Right atrium auricular region (tissue), 2 donors: Measurements from ENCODE around the gene MARCHF5. TPM values are rescaled to one million over a fixed set of nuclear protein-coding genes. Genes with fewer than 3 reads are reported as not detected.

Experiments
- DNase-seq: peaks from one replicate; pipeline ENCODE4 v3.0.0-alpha.2; 2019; ENCODE audit warnings: low spot score
- H3K27ac ChIP-seq, 2 donors: fragments of 200-600 bp; sonication (generic); 1 replicate in 1 of 2; 2 replicates in 1 of 2; pipeline ENCODE4 v1.5.1; 2016 to 2019
- H3K27me3 ChIP-seq, 2 donors: fragments of 200-600 bp; sonication (generic); one replicate each; pipeline versions ENCODE4 v1.5.1 to v1.6.0; 2017 to 2019
- H3K36me3 ChIP-seq: fragments of 200-600 bp; sonication (generic); one replicate; pipeline ENCODE4 v1.5.1; 2016
- H3K4me1 ChIP-seq, 2 donors: fragments of 200-600 bp; sonication (generic); one replicate each; pipeline versions ENCODE4 v1.5.1 to v1.6.0; 2017 to 2019
- H3K4me3 ChIP-seq, 2 donors: fragments of 200-600 bp; sonication (generic); 1 replicate in 1 of 2; 2 replicates in 1 of 2; pipeline ENCODE4 v1.5.1; 2017 to 2019; ENCODE audit warnings: mild to moderate bottlenecking in 1 of 2, moderate library complexity in 1 of 2
- H3K9me3 ChIP-seq, 2 donors: fragments of 200-600 bp; sonication (generic); one replicate each; pipeline ENCODE4 v1.5.1; 2019
- total RNA-seq, 2 donors: library from RNA; depleted of rRNA; stranded (reverse); fragments of >200 nt; gene quantifications; one replicate each; pipeline ENCODE4 v1.1.0, GENCODE V29; 2016
- TF ChIP-seq, protein P1 (sequence below), 2 donors: fragments of 200-600 bp; sonication (generic); IDR thresholded peaks; one replicate each; pipeline ENCODE4 v1.5.1; 2019; ENCODE audit warnings: antibody characterized with exemption in 2 of 2

MARCHF5 gene, protein sequence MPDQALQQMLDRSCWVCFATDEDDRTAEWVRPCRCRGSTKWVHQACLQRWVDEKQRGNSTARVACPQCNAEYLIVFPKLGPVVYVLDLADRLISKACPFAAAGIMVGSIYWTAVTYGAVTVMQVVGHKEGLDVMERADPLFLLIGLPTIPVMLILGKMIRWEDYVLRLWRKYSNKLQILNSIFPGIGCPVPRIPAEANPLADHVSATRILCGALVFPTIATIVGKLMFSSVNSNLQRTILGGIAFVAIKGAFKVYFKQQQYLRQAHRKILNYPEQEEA
- 10 to 100 TPM in 1 of 2 donors, 1 to 10 TPM in 1; 8.5 to 11.6 TPM for total RNA-seq

GRCh38 chr10:92290837-92291615 lies at the start of gene MARCHF5, which contains the start of gene CPEB3:
Gene MARCHF5 (plus strand): TSS chr10:92291167. CDS start chr10:92291495, 328 bp downstream.
Gene CPEB3 (minus strand): TSS chr10:92291078. CDS start chr10:92240350, 50,728 bp downstream.
- TF ChIP-seq, protein P1, sequence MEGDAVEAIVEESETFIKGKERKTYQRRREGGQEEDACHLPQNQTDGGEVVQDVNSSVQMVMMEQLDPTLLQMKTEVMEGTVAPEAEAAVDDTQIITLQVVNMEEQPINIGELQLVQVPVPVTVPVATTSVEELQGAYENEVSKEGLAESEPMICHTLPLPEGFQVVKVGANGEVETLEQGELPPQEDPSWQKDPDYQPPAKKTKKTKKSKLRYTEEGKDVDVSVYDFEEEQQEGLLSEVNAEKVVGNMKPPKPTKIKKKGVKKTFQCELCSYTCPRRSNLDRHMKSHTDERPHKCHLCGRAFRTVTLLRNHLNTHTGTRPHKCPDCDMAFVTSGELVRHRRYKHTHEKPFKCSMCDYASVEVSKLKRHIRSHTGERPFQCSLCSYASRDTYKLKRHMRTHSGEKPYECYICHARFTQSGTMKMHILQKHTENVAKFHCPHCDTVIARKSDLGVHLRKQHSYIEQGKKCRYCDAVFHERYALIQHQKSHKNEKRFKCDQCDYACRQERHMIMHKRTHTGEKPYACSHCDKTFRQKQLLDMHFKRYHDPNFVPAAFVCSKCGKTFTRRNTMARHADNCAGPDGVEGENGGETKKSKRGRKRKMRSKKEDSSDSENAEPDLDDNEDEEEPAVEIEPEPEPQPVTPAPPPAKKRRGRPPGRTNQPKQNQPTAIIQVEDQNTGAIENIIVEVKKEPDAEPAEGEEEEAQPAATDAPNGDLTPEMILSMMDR (IDR thresholded peaks at IDR 0.05), result peak; percentile 59 to 69
- no peaks in the 10 kb centered on the region for H3K36me3 ChIP-seq
- DNase-seq, result peak; percentile 96
- no peaks in the 10 kb centered on the region for H3K27me3 ChIP-seq
- H3K27ac ChIP-seq, result peak within 1 kb of the TSS; percentile 98
- H3K4me1 ChIP-seq, result peaks cover 0 to 16% of the 10 kb centered on the region in 2 donors
- no peaks in the 10 kb centered on the region for H3K9me3 ChIP-seq
- peak within 1 kb of the TSS; percentile 90 to 98 for H3K4me3 ChIP-seq

DNA sequence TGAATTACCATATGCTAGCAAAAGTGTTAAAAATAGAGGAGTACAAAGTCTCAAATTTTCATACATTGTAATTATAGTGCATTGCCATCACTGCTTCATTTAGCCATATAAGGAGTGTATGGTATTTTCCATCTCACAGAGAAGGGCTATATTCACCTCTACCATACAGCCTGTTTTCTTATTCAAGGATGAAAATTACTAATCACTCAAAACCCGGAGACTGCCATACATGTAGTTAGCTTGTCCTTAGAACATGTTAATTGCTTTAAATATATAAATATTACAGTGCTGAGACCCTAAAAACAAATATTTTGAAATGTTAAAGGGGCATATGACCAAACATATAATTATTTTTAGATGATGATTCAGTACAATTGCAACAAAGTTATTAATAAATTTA lies 49.5 kb upstream of the MARCHF5 start:
- Histone ChIP-seq H3K36me3 (no peaks in the 10 kb centered on the region), H3K27ac (peak overlapping the region; percentile 92), H3K27me3 (no peaks in the 10 kb centered on the region), H3K4me3 (peak overlapping the region; percentile 68 to 73), H3K9me3 (no peaks in the 10 kb centered on the region), H3K4me1 (peaks cover 0 to 43% of the 10 kb centered on the region in 2 donors)
- TF ChIP-seq, protein P1 (IDR thresholded peaks at IDR 0.05), result no peak
- DNase-seq, result no peak

- Histone ChIP-seq H3K4me1 (peaks cover 0 to 35% of the 10 kb centered on the region in 2 donors), H3K4me3 (peak overlapping the region; percentile 38 to 73), H3K36me3 (no peaks in the 10 kb centered on the region), H3K27ac (peak overlapping the region; percentile 92), H3K27me3 (no peaks in the 10 kb centered on the region), H3K9me3 (no peaks in the 10 kb centered on the region)
- TF ChIP-seq, protein P1 (IDR thresholded peaks at IDR 0.05), result no peak
- no peak for DNase-seq
Observed at GRCh38 chr10:92242380-92242779, 48.6 kb upstream of the MARCHF5 start.

DNA sequence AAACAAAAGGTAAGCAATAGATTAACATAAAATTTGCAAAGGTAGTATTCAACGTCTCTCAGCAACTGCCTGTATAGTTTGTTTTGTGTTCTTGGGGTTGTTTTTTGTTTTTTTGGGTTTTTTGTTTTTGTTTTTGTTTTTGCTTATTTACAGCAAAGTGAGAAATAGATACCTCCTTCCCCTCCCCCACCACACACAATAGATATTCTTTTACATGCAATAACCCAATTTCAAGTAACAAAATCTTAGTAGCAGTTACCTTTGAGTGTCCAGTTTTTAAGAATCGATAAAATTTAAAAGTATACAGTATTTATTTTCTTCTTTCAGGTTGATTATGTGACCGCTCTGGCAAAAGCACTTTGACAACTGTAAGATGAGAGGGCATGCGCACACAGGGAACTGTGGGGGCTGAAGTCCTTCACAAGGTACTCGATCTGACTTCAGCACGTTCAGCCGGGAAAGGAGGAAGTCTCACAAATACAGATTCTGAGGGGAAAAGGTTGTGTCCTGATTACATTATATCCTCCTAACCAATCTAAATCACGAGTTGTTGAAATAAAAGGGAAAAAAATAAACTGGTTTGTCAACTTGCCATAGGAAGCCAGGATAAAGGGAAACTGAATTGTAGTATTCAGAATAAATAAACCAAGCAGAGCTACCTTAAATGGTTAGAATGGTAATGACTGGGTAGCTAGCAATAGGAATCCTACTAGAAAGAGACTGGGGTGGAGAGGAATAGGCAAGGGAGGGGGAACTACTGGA lies 47.9 kb upstream of the MARCHF5 start:
- TF ChIP-seq, protein P1 (IDR thresholded peaks at IDR 0.05), result no peak
- Histone ChIP-seq H3K27ac (peak overlapping the region; percentile 92), H3K4me3 (peak overlapping the region; percentile 38 to 73), H3K36me3 (no peaks in the 10 kb centered on the region), H3K27me3 (no peaks in the 10 kb centered on the region), H3K4me1 (peaks cover 0 to 27% of the 10 kb centered on the region in 2 donors), H3K9me3 (no peaks in the 10 kb centered on the region)
- DNase-seq, result peak; percentile 69

DNA sequence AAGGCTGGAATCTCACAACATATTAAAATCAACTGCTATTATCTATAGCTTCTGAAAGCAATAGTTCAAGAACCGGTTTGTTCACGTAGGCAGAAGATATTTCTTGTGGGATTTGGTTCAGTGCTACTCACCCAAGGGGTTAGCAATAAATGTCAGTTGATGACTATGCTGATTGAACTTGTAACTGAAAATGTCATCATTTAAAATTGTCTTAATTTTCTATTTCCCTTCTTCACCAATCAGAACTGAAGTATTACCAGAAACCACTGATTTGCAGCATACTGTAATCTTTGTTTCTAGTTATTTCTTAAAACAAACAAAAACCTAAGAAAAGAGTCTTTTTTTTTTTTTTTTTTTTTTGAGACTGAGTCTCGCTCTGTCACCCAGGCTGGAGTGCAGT lies 46.2 kb upstream of the MARCHF5 start:
- Histone ChIP-seq H3K27ac (no peak overlapping the region), H3K9me3 (no peaks in the 10 kb centered on the region), H3K36me3 (no peaks in the 10 kb centered on the region)

More for the DNA sequence above, 46.2 kb upstream of the MARCHF5 start:
- TF ChIP-seq, protein P1 (IDR thresholded peaks at IDR 0.05), result no peak
- Histone ChIP-seq H3K27me3 (no peaks in the 10 kb centered on the region), H3K4me1 (peaks cover 0 to 14% of the 10 kb centered on the region in 2 donors), H3K4me3 (no peak overlapping the region)
- no peak for DNase-seq
